ENCODE data around the gene ZNF653.
A peak's percentile ranks its signal among the peaks of the same experiment; 100 is the strongest.

Gene ZNF653, protein sequence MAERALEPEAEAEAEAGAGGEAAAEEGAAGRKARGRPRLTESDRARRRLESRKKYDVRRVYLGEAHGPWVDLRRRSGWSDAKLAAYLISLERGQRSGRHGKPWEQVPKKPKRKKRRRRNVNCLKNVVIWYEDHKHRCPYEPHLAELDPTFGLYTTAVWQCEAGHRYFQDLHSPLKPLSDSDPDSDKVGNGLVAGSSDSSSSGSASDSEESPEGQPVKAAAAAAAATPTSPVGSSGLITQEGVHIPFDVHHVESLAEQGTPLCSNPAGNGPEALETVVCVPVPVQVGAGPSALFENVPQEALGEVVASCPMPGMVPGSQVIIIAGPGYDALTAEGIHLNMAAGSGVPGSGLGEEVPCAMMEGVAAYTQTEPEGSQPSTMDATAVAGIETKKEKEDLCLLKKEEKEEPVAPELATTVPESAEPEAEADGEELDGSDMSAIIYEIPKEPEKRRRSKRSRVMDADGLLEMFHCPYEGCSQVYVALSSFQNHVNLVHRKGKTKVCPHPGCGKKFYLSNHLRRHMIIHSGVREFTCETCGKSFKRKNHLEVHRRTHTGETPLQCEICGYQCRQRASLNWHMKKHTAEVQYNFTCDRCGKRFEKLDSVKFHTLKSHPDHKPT

GRCh38 chr19:11505504-11506100, at the start of gene ZNF653:
Gene ZNF653 (minus strand): TSS chr19:11505839. CDS start chr19:11505786, 53 bp downstream.
- DNase-seq = peak; percentile 87

GRCh38 chr19:11555246-11555645, 49.6 kb upstream of the ZNF653 start:
- no peak for DNase-seq

DNA sequence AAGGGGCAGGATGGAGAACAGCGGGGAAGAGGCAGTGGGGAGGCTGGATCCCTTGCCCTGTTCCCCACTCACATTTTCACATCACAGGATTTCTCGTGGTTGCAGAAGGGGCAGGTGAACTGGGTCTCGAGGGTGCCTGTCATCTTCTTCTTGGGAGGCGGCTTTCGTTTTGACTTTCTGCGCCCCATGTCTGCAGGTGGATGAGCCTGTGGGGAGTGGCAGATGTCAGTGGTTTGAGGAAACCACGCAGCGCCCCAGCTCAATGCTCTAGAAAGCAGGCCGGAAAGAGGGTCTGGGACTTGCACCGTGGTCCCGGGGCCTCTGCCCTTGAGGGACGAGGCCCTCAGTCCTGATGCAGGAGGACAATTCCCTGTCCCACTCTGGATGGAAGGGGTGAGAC, 48.5 kb upstream of the ZNF653 start:
- no peak for DNase-seq

GRCh38 chr19:11552666-11553372, 47.2 kb upstream of the ZNF653 start:
- DNase-seq = no peak

DNA sequence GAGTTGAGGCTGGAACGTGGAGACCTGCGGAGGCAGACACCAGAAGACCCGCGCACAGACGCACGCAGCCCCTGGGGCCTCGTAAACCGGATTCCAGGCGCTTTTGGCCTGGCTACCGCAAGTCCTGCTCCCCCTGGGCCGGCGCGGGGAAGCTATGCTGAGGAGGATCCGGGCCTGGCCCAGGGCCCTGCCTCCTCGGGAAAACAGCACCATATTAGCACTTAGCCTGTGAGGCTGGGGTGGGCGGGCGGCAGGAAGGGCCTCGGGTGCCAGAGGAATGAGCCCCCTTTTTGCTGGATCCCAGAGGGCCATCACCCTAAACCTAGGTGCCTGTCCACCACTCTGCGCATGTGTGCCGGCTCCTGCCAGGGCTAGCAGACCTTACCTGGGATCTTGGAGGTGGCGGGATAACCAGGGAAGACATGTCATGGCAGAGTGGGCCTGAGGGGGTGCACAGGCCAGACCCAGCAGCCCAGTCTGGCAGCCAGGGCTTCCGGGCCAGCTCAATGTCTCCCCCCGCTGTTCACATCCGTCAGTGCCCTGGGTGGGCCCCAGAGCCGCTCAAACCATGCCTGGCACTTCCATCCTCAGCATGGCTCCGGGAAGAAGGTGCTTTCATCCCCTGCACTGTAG, 46.1 kb upstream of the ZNF653 start:
- DNase-seq = no peak

DNA sequence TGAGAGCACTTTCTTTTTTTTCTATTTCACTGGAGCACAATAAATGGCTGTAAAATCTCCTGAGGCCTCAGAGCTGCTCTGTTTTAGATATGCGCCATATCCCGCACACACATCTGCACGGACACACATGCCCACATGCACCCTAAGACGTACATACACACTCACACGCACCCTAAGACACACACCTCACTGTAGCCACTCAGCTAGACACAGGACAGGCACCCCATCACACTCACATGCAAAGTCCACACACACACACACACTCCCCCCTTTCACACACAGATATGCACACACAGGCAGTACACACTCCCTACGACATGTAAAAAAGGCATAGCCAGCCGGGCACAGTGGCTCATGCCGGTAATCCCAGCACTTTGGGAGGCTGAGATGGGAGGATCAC, 44.6 kb upstream of the ZNF653 start:
- no peak for DNase-seq

DNA sequence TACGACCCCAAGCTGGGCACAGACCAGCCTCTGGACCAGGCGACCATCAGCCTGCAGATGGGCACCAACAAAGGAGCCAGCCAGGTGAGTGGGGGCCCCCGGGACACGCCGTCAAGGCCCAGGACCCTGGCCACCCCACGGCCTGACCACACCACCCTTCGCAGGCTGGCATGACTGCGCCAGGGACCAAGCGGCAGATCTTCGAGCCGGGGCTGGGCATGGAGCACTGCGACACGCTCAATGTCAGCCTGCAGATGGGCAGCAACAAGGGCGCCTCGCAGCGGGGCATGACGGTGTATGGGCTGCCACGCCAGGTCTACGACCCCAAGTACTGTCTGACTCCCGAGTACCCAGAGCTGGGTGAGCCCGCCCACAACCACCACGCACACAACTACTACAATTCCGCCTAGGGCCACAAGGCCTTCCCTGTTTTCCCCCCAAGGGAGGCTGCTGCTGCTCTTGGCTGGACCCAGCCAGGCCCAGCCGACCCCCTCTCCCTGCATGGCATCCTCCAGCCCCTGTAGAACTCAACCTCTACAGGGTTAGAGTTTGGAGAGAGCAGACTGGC, 43.8 kb upstream of the ZNF653 start:
- DNase-seq = no peak

DNA sequence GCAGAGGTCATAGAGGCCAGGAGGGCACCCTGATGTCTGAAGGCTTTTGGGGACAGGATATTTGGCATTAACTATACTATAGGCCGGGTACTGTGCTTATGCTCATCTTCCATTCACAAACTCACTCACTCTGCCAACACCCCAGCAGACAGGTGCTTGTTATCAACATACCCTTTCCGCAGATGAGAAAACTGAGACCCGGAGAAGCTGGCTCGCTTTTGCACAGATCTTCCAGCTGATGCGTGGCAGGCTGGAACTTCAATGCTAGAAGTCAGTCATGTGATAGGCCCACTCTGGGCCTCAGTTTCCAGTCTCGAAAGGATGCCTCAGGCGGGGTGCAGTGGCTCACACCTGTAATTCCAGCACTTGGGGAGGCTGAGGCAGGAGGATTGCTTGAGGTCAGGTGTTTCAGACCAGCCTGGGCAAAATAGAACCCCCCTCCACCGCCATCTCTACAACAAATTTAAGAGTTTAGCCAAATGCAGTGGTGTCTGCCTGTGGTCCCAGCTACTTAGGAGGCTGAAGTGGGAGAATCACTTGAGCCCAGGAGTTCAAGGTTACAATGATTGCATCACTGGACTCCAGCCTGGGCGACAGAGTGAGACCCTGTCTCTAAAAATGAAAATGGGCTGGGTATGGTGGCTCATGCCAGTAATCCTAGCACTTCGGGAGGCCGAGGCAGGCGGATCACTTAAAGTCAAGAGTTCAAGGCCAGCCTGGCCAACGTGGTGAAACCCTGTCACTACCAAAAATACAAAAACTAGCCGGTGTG, 42.5 kb upstream of the ZNF653 start:
- no peak for DNase-seq

DNA sequence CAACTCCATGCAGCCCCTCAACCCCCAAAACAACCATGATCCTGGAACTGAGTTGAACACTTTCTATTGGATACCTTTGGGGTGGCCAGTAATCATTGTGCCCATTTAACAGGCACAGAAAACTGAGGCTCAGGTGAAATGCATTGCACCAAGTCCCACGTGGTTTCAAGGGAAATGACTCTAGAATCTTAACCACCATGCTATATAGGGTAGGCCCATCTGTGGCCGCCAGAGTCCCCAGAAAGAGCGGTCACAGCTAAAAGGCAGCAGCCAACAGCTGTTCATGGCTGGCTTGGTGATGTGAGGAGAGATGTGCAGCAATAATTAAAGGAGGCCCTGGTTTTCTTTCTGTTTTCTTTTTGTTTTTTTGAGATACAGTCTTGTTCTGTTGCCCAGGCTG, 35.6 kb upstream of the ZNF653 start:
- no peak for DNase-seq

DNA sequence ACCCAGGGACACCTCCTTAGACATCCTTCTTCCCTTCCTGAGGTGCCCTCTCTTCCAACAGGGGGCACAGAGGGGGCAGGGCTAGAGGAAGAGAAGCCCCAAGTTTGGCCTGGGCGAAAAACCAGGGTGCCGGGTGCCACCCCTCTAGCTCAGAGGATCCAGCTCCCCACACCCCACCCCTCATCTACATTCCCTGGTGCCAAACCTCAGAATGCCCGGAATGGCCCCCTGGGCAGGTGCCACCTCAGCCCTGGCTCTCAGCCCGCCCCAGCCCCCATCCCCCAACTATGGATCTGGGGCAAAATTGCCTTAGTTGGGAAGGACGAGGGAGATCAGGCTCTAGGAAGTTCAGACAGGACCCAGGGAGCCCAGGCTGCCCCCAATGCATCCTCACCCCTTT, 35.0 kb upstream of the ZNF653 start:
- DNase-seq = no peak

GRCh38 chr19:11539495-11540365, 34.1 kb upstream of the ZNF653 start:
- DNase-seq = no peak

GRCh38 chr19:11538232-11539036, 32.8 kb upstream of the ZNF653 start, which contains the start of gene CNN1:
Gene CNN1 (plus strand): TSS chr19:11538851. CDS start chr19:11538928, 77 bp downstream.
- no peak for DNase-seq

DNA sequence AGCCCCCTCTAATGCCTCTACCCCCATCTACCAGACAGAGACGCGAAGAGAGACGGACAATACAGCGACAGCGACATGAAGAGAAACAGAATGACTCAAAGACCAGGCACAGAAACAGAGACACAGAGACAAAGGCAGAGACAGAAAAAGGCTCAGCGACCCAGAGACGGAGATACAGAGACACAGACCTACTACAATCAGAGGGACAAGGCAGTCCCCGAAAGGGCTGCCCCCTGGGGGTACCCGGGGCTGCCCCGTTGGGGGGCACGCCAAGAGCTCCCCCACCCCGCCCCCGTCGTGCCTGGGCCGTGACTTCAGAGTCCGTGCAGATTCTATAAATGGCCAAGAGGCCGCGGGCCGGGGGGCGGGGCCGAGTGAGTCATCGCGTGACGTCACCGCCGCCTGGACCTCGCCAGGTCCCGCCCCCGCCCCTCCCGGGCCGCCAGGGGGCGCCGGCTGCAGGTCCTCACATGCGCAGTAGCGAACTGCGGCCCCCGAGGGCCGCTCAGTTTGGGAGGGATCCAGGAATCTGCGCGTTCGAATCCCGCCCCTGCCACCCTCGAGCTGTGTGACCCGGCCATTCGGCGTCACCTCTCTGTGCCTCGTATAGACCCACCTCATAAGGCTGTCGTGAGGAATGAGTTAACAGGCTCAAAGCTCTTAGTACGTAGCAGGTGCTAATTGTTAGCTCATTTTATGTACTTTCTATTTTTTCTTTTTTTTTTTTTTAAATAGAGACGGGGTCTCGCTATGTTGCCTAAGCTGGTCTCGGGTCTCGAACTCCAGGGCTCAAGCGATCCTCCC, 30.4 kb upstream of the ZNF653 start:
- DNase-seq = peak; percentile 84

GRCh38 chr19:11534948-11535347, 29.3 kb upstream of the ZNF653 start:
- no peak for DNase-seq

DNA sequence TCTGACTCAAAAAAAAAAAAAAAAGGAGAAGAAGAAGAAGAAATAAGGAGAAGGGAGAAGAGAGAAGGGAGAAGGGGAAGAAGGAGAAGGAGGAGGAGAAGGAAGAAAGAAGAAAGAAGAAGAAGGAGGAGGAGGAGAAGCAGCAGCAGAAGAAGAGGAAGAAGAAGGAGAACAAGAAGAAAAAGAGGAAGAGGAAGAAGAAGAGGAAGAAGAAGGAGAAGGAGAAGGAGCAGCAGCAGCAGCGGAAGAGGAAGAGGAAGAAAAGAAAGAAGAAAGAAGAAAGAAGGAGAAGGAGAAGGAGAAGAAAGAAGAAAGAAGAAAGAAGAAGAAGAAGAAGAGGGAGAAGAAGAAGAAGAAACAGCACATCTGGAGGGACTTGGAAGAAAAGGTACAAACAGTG, 28.9 kb upstream of the ZNF653 start:
- no peak for DNase-seq

DNA sequence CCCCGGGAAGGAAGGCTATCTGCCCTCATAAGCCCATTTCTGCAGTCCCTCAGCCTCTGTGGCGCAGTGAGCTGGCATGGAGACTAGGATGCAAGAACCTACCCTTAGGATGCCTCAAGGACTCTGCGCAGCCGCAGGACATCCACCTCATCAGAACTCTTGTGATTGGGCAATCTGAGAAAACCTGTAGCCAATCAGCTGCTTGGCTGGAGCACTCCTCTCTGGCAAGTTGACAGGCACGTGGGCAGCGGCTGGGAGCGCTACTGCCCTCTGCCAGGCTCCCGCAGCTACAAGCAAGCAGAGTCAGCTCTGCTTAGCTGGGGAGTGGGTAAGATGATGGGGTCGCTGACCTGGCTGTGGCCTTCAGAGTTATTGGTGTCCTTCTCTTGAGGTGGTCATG, 24.8 kb upstream of the ZNF653 start:
- DNase-seq = peak; percentile 29

DNA sequence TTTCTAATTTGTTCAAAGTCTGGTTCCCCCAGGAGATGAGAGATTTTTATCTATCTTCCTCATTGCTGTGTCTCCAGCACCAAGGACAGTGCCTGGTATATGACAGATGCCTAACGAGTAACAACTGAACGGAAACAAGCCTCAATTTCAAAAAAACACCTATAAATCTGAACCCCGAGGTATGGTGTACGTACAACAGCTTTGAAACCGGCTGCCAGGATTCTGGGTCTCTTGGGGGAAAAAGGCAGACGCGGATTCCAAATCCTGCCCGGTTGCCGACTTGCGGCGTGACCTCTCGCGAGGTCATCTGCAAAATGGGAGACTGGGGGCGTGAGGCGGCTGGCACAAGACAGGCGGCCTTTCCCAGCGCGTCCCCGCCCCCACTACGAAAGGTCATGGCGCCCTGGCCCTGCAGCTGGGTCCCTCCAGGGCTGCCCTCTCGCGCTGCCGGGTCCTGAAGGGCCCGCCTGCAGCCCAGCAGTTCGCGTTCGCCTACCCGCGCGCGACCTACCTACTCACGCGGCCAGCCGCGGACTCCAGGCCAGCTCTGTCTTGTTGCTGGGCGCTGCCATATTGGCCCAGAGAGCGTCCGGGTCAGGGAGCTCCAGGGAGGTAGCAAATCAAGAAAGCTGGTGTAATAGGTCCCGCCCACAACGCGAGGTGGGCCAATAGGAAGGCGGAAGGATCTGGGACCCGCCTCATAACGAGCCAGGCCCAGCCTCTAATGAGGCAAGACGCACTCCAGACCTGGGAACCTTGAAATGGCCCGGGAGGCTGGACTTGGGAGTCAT, 23.1 kb upstream of the ZNF653 start, which contains the start of gene ECSIT:
Gene ECSIT, minus strand, starts transcription at position 584 of the 791 bp plus-strand sequence. CDS start 9,964 bp downstream, outside the sequence.
- peak; percentile 93 for DNase-seq

DNA sequence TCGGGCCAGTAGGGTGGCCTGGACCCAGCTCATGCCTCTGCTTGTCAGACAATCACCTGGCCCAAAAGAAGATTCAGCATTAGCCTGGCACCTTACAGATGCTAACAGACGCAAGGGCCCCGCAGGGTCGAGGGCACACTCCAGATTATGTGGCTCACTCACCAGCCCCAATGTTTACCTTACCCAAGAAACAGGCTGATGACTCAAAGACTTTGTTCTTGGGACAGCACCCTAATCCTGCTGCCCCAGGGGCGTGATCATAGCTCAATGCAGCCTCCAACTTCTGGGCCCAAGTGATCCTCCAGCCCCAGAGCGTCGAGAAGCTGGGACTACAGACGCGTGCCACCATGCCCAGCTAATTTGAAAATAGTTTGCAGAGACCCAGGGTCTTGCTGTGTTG, 13.5 kb upstream of the ZNF653 start:
- DNase-seq = no peak
